HG02759 (cell line): ENCODE measurements around the gene EIF2B2.

Experiments
- ATAC-seq: cut with Tn5 transposase; IDR thresholded peaks from one replicate; pipeline ENCODE4 v1.9.1; 2021; ENCODE audit warnings: mild to moderate bottlenecking, moderate library complexity; ENCODE audit not compliant: unreplicated experiment

EIF2B2 gene

GRCh38 chr14:75040959-75041358 is 38.2 kb downstream of the EIF2B2 start:
- no peak for ATAC-seq

GRCh38 chr14:75041613-75042012 is 38.9 kb downstream of the EIF2B2 start:
- ATAC-seq, result no peak

DNA sequence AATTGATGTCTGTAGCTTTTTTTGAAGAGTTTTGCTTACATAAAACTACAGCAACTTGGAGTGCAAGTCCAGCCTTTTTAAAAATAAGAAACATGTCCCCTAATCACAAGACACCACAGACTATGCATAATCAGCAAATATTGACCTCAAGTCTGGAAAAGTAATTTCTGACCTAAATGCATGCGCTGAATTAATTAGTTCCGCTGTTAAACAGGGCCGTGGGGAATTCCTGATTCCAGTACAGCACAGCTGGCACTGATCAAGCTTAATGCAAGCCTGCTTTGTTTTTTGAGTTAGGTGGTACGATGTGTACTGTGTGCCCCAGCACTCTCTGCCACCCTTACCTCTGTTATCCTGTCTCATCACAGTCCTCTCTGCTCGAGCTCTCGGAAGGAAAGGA is 39.3 kb downstream of the EIF2B2 start:
- no peak for ATAC-seq

GRCh38 chr14:75044322-75044721 is 41.6 kb downstream of the EIF2B2 start:
- ATAC-seq, result no peak

DNA sequence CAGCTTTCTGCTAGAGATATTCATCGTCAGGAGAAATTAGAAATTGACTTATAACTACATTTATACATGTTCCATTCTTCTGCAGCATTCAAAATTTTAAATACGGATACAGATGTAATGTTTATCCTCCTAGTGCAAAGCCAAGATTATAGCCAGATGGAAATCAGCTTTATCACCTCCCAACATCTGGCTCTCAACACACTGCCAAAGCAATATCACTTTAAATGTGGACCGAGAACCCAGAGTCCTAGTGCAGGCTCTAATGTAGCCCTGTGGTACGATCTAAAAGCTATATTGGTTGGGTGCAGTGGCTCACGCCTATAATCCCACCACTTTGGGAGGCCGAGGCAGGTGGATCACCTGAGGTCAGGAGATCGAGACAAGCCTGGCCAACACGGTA is 42.0 kb downstream of the EIF2B2 start:
- no peak for ATAC-seq

DNA sequence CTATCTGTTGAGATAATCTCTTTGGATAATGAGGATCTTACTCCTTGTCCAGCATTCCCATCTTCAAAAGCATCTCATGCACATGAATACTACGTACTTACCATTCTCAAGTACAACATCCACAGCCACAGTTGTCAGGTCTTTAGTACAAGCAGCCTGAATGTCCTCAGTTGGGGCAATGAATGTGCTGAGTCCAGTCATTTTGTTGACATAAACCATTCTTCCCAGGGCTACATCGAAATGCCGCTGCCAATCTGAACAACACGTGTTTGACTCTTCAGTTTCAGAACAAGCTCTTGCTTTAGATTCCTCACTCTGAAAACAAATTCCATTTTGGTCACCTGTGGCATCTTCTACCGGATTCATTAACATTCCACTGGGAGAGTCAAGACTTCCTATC is 43.6 kb downstream of the EIF2B2 start:
- no peak for ATAC-seq

- ATAC-seq, result no peak
Observed at GRCh38 chr14:75046899-75047298, 44.2 kb downstream of the EIF2B2 start.

DNA sequence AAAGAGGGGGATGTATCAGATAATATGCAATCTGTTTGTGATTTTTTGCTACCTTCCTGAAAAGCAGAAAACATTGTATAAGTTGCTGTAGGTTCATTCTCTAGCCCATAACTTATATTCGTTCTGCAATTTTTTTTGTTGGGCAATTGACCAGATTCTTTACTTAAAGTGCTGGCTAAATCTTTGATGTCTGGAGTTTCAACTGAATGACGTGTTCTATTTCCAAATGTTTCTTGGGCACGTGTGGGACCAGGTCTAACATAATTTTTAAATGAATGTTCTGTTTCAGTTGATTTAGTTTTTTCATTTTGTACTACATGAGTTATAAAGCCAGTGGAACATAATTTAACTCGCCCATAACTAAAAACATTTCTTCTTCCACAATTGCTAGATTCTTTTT is 44.8 kb downstream of the EIF2B2 start:
- ATAC-seq, result no peak

GRCh38 chr14:75048101-75048500 is 45.4 kb downstream of the EIF2B2 start:
- no peak for ATAC-seq

GRCh38 chr14:75049136-75049535 is 46.4 kb downstream of the EIF2B2 start:
- ATAC-seq, result no peak

GRCh38 chr14:75049731-75050201 is 47.0 kb downstream of the EIF2B2 start:
- ATAC-seq, result no peak

- ATAC-seq, result peak; percentile 83
Observed at GRCh38 chr14:75050852-75051555, 48.3 kb downstream of the EIF2B2 start, which contains the start of gene MLH3. MLH3 (minus strand) TSS chr14:75051467; CDS start chr14:75049655, 1,812 bp downstream.

DNA sequence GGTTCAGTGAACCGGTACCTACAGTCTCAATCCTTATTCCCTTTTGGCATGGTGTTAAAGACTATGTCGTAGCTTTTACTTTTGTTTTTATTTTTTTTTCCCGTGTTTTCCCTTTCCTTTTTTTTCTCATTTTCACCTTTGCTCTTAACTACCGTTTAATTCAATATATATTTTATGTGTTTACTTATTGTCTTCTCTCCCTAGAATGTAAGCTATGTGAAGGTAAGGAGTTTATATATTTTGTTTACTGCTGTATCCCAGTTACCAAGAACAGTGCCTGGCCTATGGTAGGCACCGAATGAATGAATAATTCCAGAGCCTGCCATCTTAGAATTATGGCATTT is 48.8 kb downstream of the EIF2B2 start:
- ATAC-seq, result no peak

GRCh38 chr14:75053396-75054291 is 50.9 kb downstream of the EIF2B2 start:
- ATAC-seq, result no peak

- ATAC-seq, result no peak
Observed at GRCh38 chr14:75054421-75054820, 51.7 kb downstream of the EIF2B2 start.

DNA sequence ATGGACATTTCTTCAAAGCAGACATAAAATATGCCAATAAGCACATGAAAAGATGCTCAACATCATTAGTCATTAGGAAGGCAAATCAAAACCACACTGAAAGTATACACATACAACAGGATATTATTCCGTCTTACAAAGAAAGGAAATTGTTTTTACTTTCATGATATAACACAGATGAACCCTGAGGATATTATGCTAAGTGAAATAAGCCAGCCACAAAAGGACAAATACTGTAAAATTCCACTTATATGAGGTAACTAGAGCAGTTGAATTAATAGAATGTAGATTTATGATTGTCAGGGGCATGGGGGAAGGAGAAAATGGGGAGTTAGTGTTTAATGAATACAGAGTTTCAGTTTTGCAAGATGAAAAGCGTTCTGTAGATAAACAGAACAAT is 56.9 kb downstream of the EIF2B2 start:
- no peak for ATAC-seq

- ATAC-seq, result no peak
Observed at GRCh38 chr14:75060420-75060819, 57.7 kb downstream of the EIF2B2 start.
